Parathyroid adenoma (tissue), 2 donors: ENCODE data around the gene FOXA2.

Experiments used
- H2AFZ ChIP-seq: fragments of 300-600 bp; sonication (generic); one replicate; pipeline ENCODE4 v1.7.0; 2017; ENCODE audit warnings: antibody characterized with exemption, mild to moderate bottlenecking
- H3K27ac ChIP-seq: fragments of 300-600 bp; sonication (generic); one replicate; pipeline ENCODE4 v1.7.0; 2017
- H3K27me3 ChIP-seq: fragments of 300-600 bp; sonication (generic); one replicate; pipeline ENCODE4 v1.7.0; 2017; ENCODE audit warnings: low read length; ENCODE audit not compliant: control insufficient read depth, insufficient read depth
- H3K36me3 ChIP-seq: fragments of 300-600 bp; sonication (generic); one replicate; pipeline ENCODE4 v1.7.0; 2017; ENCODE audit warnings: low read length; ENCODE audit not compliant: control insufficient read depth, insufficient read depth
- H3K4me1 ChIP-seq: fragments of 300-600 bp; sonication (generic); one replicate; pipeline ENCODE4 v1.7.0; 2017; ENCODE audit warnings: control low read depth
- H3K4me2 ChIP-seq: fragments of 300-600 bp; sonication (generic); one replicate; pipeline ENCODE4 v1.7.0; 2017; ENCODE audit warnings: low read length
- H3K4me3 ChIP-seq: fragments of 300-600 bp; sonication (generic); one replicate; pipeline ENCODE4 v1.7.0; 2017; ENCODE audit warnings: low read depth, low read length
- H3K79me2 ChIP-seq: fragments of 300-600 bp; sonication (generic); one replicate; pipeline ENCODE4 v1.7.0; 2017; ENCODE audit warnings: control low read depth
- H3K9ac ChIP-seq: fragments of 300-600 bp; sonication (generic); one replicate; pipeline ENCODE4 v1.7.0; 2017; ENCODE audit warnings: mild to moderate bottlenecking
- H3K9me3 ChIP-seq: fragments of 300-600 bp; sonication (generic); one replicate; pipeline ENCODE4 v1.7.0; 2017; ENCODE audit warnings: low read length; ENCODE audit not compliant: control insufficient read depth
- TF ChIP-seq, protein P1 (sequence below): fragments of 300-600 bp; sonication (generic); IDR thresholded peaks from one replicate; pipeline ENCODE4 v1.7.0; 2017; ENCODE audit warnings: antibody characterized with exemption, mild to moderate bottlenecking
- donor health status: primary hyperparathyroidism.

FOXA2 gene

DNA sequence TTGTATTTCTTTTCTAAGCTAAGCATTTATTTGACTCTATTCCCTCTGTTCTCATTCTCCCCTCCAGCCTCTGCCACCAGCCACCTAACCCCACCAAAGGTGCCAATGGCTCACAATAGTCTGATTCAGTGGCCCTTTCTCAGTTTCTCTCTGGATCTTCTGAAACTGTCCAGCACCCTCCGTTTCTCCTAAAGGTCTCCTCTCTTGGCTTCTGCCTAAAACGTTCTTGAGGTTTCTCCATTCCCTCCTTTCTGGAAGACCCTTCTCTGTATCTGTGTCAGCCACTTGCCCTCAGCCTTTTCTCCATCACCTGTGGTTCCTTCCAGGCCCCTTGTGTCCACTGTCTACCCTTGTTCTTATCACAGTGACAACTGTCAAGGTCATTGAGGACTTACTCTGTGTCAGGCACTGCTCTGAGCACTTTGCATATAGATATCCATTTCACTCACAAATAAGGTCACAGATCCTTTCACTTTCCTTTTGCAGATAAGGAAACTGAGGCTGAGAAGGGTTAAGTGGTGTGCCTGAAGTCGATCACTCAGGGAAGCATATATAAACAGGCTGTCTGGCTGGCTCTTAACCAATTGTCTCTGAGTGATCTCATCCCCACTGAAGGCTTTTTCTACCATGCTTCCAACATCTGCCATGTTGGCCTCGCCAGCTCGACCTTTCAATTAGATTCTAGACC lies 48.1 kb downstream of the FOXA2 start:
- no peak overlapping the region for H3K4me3 ChIP-seq
- H3K36me3 ChIP-seq, result no peaks in the 10 kb centered on the region
- TF ChIP-seq, protein P1, sequence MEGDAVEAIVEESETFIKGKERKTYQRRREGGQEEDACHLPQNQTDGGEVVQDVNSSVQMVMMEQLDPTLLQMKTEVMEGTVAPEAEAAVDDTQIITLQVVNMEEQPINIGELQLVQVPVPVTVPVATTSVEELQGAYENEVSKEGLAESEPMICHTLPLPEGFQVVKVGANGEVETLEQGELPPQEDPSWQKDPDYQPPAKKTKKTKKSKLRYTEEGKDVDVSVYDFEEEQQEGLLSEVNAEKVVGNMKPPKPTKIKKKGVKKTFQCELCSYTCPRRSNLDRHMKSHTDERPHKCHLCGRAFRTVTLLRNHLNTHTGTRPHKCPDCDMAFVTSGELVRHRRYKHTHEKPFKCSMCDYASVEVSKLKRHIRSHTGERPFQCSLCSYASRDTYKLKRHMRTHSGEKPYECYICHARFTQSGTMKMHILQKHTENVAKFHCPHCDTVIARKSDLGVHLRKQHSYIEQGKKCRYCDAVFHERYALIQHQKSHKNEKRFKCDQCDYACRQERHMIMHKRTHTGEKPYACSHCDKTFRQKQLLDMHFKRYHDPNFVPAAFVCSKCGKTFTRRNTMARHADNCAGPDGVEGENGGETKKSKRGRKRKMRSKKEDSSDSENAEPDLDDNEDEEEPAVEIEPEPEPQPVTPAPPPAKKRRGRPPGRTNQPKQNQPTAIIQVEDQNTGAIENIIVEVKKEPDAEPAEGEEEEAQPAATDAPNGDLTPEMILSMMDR, result no peak
- no peak overlapping the region for H2AFZ ChIP-seq
- no peak overlapping the region for H3K9ac ChIP-seq
- no peaks in the 10 kb centered on the region for H3K27me3 ChIP-seq
- H3K4me2 ChIP-seq, result no peak overlapping the region
- no peaks in the 10 kb centered on the region for H3K9me3 ChIP-seq
- H3K4me1 ChIP-seq, result no peaks in the 10 kb centered on the region
- no peak overlapping the region for H3K27ac ChIP-seq
- no peaks in the 10 kb centered on the region for H3K79me2 ChIP-seq

DNA sequence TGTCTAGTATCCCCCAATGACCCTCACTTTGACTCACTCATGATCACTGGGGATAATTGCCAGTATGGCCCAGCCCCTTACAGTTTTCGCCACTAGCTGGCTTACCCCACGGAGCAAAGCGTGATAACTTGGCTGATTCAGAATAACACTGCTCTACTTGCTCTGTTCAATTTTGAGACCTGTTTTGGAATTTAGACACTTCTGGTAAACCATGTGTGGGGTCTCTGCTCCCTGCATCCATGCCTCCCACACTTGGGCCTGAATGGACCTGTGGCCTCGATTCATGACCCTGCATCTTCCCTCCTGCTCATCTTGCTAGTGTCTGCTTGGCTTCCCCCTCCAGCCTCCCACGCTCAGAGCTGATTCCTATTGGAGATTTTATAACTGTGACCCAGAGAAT lies 48.9 kb downstream of the FOXA2 start:
- Histone ChIP-seq H3K79me2 (no peaks in the 10 kb centered on the region), H3K9ac (no peak overlapping the region), H3K4me1 (no peaks in the 10 kb centered on the region), H3K27ac (no peak overlapping the region), H3K9me3 (no peaks in the 10 kb centered on the region), H3K4me3 (no peak overlapping the region), H3K4me2 (no peak overlapping the region), H2AFZ (no peak overlapping the region), H3K36me3 (no peaks in the 10 kb centered on the region), H3K27me3 (no peaks in the 10 kb centered on the region)
- TF ChIP-seq, protein P1, result no peak

DNA sequence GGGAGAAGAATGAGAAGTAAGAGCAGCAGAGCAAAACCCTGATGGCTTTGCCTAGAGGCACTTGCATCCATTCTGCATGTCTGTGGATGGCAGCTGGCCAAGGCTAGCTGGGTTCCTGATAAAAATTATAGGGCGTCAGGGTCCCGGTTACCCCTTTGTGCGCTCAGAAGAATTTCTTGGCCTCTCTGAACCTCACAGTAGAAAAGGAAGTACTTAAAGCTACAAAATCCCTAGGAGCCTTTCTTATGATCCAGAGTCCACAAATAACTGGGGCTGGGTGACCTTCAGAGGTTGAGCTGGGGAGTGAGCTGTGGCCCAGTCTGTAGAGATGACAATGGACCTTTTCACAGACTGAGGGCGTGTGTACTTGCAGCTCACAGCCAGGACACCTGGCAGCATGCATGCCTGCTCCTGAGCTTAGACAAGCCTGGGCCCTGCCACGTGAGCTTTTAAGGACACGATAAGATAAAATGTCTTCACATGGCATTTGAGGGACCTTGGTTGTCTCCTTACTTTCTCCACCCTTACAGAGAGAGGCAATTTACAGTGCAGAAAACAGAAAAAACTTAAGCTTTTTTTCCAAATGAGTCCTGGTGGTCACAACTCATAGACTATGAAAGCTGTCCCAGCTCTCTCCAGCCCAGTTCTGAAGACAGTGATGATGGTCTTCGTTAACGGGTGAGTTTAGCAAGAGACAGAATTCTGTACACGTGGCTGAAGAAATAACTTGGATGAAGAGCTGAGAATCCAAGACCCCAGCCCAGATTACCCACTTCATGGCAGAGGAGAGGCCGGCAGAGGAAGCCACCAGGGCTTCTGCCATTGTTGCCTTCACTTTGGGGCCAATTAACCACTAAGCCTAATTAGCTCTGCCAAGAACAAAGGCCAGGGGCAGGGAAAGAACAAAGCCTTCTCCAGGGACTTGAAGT lies 50.3 kb downstream of the FOXA2 start:
- no peak overlapping the region for H2AFZ ChIP-seq
- no peak overlapping the region for H3K4me2 ChIP-seq
- no peaks in the 10 kb centered on the region for H3K27me3 ChIP-seq
- H3K4me1 ChIP-seq, result no peaks in the 10 kb centered on the region
- TF ChIP-seq, protein P1, result no peak
- H3K79me2 ChIP-seq, result no peaks in the 10 kb centered on the region
- no peaks in the 10 kb centered on the region for H3K9me3 ChIP-seq
- no peak overlapping the region for H3K27ac ChIP-seq
- H3K36me3 ChIP-seq, result no peaks in the 10 kb centered on the region
- no peak overlapping the region for H3K4me3 ChIP-seq
- H3K9ac ChIP-seq, result no peak overlapping the region

DNA sequence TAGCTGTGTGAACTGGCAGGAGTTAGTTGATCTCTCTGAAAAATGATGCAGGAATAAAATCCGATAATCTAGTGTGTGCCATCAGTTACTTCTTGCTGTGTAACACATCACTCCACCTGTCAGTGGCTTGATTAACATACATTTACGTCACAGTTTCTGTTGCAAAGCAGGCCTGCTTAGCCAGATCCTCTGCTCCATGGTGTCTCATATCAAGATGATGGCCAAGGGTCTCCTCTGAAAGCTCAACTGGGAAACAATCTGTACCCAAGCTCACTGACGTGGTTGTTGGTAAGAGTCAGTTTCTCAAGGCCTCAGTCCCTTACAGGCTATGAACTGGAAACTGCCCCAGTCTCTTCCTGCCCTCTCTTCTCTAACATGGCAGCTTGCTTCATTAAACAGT lies 51.8 kb downstream of the FOXA2 start:
- no peak overlapping the region for H3K4me3 ChIP-seq
- H3K4me1 ChIP-seq, result no peaks in the 10 kb centered on the region
- no peaks in the 10 kb centered on the region for H3K36me3 ChIP-seq
- H3K27ac ChIP-seq, result no peak overlapping the region
- H3K27me3 ChIP-seq, result no peaks in the 10 kb centered on the region
- no peak overlapping the region for H3K9ac ChIP-seq
- TF ChIP-seq, protein P1, result no peak
- H3K79me2 ChIP-seq, result no peaks in the 10 kb centered on the region
- no peaks in the 10 kb centered on the region for H3K9me3 ChIP-seq
- no peak overlapping the region for H2AFZ ChIP-seq
- H3K4me2 ChIP-seq, result no peak overlapping the region
